ENCODE data around the gene TEX22.
A peak's percentile ranks its signal among the peaks of the same experiment; 100 is the strongest.

TEX22 gene

GRCh38 chr14:105395538-105395854, 2.8 kb upstream of the TEX22 start:
- FAIRE-seq = no peak
- no peak for DNase-seq (ENCODE audit: extremely low spot score, insufficient read length, low read depth)

DNA sequence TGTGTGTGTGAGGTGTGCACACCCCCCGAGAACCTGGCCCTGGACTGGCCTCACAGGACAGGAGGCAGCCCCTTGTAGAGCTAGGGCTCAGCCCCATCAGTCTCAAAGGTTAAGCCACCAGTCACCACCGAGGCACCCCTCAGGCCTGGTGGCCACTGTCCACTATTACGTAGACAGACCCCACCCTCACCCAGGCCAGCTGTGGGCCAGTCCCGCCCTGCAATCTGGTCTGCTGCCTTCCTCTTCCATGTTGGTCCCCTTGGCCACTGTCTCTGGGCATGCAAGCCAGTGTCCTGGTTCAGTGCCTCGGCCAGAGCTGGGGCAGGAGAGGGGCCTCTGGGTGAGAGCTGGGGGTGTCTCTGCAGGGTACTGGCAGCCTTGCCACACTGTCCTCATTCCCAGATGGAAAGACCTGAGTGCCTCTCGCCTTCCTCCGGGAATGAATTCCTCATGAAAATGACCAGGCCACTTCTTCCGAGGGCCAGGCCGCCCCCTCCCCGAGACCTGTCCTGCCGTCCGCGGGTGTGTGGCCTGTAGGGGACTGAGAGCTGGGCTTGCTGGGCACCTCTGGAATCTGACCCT, 897 bp upstream of the TEX22 start:
- FAIRE-seq (no peak), DNase-seq (ENCODE audit: extremely low spot score, insufficient read length, low read depth) (no peak)

GRCh38 chr14:105398726-105399465, 558 bp downstream of the TEX22 start:
- FAIRE-seq = no peak
- no peak for DNase-seq (ENCODE audit: extremely low spot score, insufficient read length, low read depth)

- no peak for FAIRE-seq
- DNase-seq (ENCODE audit: extremely low spot score, insufficient read length, low read depth) = no peak
Observed at GRCh38 chr14:105399466-105399775, 1.1 kb downstream of the TEX22 start.

GRCh38 chr14:105400016-105400415, 1.7 kb downstream of the TEX22 start:
- no peak for DNase-seq (ENCODE audit: extremely low spot score, insufficient read length, low read depth)
- no peak for FAIRE-seq

GRCh38 chr14:105401699-105402098, 3.4 kb downstream of the TEX22 start:
- DNase-seq (ENCODE audit: extremely low spot score, insufficient read length, low read depth) (no peak), FAIRE-seq (no peak)

DNA sequence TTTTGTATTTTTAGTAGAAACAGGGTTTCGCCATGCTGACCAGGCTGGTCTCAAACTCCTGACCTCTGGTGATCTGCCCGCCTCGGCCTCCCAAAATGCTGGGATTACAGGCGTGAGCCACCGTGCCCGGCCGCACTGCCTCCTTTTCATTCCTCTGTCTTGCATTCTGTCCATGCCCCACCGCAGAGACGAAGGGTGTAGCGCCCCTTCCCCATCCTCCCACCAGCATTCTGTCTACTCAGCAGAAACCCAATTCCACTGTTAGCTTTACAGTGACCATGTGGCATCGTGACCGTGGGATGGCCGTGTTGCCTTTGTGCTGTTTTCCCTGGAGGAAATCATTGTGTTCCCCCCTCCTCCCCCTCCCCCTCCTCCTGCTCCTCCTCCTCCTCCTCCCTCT, 10.3 kb downstream of the TEX22 start:
- no peak for DNase-seq (ENCODE audit: extremely low spot score, insufficient read length, low read depth)
- FAIRE-seq = no peak

DNA sequence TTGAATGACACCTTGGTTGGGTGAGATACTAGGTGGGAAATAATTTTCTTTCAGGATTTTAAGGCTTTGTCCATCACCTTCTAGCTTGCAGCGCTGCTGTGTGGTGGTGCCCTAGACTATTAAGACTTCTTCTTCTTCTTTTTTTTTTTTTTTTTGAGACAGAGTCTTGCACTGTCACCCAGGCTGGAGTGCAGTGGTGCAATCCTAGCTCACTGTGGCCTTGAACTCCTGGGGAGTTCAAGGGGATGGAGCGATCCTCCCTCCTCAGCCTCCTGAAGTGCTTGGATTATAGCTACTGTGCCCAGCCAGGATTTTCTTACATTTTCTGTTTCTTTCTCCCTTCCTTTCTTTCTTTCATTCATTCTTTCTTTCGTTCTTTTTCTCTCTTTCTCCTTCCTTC, 11.0 kb downstream of the TEX22 start:
- DNase-seq (ENCODE audit: extremely low spot score, insufficient read length, low read depth) (no peak), FAIRE-seq (no peak)

DNA sequence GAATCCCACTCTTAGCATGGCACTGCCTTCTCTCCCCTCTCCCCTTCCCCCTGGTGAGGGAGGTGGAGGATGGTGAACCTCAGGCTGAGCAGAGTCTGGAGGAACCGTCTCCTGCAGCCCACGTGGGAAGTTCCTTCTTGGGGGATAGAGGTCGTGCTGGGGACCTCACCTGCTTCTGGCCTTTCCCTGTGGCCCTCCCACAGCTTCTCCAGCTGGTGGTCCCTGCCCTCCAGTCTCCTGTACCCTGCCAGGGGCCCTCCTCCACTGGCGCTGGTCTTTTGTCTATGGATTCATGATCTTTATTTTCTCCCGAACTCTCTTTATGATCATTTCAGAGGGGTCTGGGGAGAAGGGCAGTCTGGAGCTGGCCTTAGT, 12.3 kb downstream of the TEX22 start:
- DNase-seq (ENCODE audit: extremely low spot score, insufficient read length, low read depth) = no peak
- no peak for FAIRE-seq

GRCh38 chr14:105411017-105411941, 12.9 kb downstream of the TEX22 start:
- no peak for FAIRE-seq
- DNase-seq (ENCODE audit: extremely low spot score, insufficient read length, low read depth) = no peak

- no peak for FAIRE-seq
Observed at GRCh38 chr14:105411985-105412770, 13.8 kb downstream of the TEX22 start.

DNA sequence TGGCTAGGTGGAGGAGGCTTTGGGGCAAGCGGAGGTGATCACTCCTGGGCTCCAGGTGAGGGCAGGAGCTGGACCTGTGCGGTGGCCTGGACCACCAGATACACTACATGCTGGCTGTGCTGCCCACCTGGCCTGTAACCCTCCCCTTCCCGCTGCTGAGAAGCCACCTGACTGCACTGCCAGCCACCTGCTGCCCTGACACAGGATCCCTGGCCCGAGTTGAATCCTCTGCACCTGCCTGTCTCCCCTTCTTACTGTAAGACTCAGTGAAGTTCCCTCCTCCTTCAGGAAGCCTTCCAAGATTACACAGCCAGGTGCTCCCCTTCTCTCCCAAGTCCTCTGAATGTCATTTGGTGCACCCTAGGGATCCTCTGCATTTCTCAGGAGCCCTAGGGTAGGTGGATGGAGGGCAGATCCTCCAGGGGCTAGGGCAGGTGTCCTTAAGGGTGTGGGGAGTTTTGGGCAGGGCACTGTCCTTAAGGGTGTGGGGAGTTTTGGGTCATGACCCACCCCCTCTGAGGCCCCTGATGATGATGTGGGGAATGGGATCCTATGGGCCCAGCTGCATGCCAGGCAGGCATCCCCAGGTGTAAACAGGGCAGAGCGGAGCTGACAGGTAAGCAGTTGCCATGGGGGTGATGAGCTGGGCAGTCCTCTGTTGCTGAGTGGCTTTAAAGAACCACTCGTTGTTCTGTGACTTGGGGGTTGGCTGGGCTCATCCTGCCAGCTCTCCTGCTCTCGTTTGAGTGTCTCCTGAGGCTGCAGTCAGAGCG, 14.6 kb downstream of the TEX22 start:
- FAIRE-seq = no peak
- no peak for DNase-seq (ENCODE audit: extremely low spot score, insufficient read length, low read depth)

More at GRCh38 chr14:105411985-105412770, 13.8 kb downstream of the TEX22 start:
- no peak for DNase-seq (ENCODE audit: extremely low spot score, insufficient read length, low read depth)

- FAIRE-seq = no peak
- no peak for DNase-seq (ENCODE audit: extremely low spot score, insufficient read length, low read depth)
Observed at GRCh38 chr14:105413544-105413886, 15.2 kb downstream of the TEX22 start.

DNA sequence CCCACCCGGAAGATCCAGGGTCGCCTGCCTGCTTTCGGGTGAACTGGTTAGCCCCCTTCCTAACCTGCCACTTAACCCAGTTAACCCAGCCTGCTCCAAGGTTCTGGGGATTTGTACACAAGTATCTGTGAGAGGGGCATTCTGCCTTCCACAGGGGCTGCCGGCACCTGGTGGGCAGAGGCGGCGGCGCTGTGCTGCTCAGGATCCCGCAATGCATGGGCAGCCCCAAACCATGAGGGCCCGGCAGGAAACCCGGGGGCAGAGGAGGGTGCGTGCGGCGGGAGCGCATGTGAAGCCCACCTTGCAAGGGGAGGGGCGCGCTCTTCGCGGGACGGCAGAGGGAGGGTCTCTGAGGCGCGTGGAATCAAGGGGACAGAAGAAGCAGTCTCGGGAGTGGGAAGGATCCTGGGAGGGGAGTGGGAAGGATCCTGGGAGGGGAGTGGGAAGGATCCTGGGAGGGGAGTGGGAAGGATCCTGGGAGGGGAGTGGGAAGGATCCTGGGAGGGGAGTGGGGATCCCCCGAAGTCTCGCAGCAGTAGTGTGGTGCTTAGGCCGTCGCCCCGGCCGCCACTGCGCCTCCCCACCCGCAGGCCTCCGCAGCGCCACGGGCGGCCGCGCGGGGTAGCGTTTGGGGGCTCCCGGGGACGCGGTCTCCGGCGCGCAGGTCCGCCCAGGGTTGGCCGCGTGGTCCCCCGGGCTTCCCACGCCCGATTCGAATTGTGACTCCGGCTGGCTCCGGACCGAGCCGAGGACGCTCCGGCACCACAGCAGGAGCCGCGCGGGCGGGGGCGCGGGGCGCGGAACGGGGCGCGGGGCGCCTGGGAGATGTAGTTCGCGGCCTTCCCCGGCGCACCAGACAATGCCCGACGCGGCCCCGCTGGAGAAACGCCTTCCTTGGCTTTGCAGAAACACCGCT, 16.4 kb downstream of the TEX22 start:
- DNase-seq (ENCODE audit: extremely low spot score, insufficient read length, low read depth) = no peak
- FAIRE-seq = peak; percentile 33

DNA sequence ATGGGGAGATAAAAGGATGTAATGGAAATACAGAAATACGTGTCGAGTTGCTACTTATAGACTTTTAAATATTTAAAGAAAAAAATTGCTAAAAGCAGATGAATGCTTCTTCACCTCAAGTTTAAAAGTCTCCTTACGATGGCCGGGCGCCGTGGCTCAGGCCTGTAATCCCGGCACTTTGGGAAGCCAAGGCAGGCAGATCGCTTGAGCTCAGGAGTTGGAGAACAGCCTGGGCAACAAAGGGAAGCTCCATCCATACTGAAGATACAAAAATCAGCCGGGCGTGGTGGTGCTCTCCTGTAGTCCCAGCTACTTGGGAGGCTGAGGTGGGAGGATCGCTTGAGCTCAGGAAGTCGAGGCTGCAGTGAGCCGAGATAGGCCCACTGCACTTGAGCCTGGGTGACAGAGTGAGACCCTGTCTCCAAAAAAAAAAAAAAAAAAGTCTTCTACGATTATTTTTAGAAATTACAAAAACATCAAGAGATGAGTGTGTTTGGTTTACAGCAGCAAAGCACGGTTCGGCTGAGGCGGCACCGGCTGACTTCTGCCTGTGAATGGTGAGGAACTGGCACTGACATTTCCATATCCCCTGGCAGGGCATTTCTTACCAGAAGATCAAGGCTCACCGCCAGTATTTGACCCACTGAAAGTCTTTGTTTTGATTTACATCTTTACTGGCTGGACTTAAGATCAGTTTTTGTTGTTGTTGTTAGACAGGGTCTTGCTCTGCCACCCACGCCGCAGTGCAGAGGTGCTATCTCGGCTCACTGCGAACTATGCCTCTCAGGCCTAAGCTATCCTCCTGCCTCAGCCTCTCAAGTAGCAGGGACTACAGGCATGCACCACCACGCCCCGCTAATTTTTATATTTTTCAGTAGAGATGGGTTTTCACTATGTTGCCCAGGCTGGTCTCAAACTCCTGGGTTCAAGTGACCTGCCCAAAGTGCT, 17.4 kb downstream of the TEX22 start:
- FAIRE-seq = no peak
- no peak for DNase-seq (ENCODE audit: extremely low spot score, insufficient read length, low read depth)

- FAIRE-seq = no peak
- no peak for DNase-seq (ENCODE audit: extremely low spot score, insufficient read length, low read depth)
Observed at GRCh38 chr14:105416671-105417070, 18.3 kb downstream of the TEX22 start.

DNA sequence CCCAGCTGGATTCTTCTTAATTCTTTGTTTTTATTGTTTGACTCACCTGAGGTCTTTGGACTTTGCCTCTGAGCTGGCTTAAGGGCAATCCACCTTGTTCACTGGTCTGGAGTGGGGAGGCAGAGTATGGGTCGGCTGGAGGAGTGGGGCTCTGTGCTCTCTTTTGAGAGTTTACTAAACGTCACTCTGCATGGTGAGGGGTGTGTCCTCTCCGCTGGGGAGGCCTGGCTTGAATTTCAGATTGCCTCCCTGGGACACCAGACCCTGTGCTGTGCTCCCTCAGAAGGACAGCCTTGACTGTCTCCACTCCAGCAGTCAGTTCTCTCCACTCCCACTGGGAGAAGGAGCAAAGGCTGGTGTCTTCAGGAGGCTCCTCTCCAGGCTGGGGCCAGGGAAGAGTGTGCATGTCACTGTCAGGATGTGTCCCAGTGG, 19.4 kb downstream of the TEX22 start:
- DNase-seq (ENCODE audit: extremely low spot score, insufficient read length, low read depth) = no peak
- no peak for FAIRE-seq
